T-helper 9 cell (primary cell): ENCODE data around the gene STK35.
A peak's percentile ranks its signal among the peaks of the same experiment; 100 is the strongest.
"Not testable (repeated sequence)": the region's sequence is repeated elsewhere in the genome, so short reads cannot be mapped to it uniquely, and the experiment has no call there.

Experiments
- DNase-seq: peaks from one replicate; pipeline ENCODE4 v3.0.0-alpha.2; 2020

Gene STK35

DNA sequence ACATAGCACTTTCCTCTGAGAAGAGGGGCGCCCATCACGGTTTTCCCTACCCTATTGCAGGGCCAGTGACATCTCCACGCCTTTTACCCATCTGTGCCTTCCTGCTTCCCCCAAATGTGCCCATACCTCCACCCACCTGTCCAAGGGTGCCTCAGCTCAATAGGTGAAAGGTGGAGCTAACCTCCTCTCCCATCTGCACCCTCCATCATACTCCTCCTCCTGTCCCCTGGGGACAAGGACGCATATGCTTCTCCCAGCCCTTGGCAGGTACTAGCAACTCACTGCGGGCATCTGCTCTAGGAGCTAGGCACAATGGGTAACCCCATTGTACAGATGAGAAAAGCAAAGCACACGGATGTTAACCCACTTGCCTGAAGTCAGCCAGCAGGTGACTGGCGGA lies 62.8 kb downstream of the STK35 start:
- no peak for DNase-seq

DNA sequence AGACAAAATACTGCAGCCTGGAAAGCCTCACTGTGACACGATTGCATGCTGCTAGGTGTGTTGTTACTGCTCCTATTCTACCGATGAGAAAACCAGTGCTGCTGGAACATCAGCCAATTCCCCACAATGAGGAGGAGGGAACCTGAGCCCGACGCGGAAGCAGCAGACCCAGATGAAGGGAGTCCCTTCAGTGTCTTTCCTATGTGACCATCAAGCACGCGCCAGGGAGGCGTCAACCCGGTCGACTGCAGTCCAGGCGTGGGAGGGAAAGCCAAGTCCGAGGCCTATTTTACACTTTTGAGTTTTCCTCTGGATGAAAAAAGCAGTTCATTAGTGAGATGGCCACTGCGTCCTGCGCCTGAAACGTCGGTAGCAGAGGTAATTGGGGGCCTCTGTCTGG lies 63.3 kb downstream of the STK35 start:
- no peak for DNase-seq

DNA sequence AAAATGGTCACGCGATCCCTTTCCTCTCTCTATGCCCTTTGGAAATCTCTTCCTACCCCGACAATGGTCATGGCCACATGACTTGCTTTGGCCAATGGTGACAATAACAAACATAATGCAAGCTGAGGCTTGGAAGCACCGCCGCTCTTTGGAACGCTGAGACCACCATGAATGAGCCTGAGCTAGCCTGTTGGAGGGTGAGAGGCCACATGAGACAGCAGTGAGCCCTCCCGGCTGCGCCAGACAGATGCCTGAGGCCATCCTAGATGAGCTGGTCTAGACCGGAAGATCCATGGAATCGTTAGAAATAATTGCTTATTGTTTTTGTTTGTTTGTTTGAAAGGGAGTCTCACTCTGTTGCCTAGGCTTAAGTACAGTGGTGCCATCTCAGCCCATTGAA lies 64.2 kb downstream of the STK35 start:
- DNase-seq = no peak

DNA sequence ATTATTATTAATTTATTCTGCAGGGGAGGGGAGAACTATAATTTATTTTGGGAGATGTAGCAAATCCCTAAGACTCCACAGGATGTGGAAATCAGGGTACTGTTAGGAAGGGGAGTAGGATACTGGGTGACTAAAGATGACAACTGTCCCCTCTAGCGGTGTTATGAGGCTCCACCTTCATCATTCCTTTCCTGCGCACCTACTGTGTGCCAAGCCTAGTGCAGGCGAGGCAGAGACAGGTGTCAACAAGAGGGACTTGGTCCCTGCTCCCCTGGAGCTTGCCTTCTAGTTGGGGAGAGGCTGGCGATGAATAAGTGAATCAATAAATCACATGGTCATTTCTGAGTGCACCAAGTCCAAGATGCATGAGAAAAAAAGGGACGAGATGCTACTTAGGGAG lies 65.5 kb downstream of the STK35 start:
- no peak for DNase-seq

DNA sequence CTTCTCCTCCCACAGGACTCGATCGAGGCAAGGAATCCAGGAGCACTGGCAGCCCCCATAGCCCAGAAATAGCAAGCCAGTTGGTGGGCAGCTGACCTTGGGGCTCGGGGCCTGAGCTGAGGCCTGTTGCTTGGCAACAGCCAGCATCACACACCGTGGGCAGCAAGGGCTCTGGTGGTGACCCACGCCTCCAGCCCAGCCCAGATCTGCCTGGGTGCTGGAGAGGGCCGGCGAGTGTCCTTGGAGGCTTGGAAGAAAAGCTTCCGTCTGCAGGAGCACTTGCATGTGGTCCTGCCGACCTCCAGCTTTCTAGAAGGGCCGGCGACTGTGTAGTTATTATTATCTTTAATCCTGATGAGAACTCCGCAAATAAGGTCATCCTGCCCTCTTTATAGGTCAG lies 67.3 kb downstream of the STK35 start:
- no peak for DNase-seq

DNA sequence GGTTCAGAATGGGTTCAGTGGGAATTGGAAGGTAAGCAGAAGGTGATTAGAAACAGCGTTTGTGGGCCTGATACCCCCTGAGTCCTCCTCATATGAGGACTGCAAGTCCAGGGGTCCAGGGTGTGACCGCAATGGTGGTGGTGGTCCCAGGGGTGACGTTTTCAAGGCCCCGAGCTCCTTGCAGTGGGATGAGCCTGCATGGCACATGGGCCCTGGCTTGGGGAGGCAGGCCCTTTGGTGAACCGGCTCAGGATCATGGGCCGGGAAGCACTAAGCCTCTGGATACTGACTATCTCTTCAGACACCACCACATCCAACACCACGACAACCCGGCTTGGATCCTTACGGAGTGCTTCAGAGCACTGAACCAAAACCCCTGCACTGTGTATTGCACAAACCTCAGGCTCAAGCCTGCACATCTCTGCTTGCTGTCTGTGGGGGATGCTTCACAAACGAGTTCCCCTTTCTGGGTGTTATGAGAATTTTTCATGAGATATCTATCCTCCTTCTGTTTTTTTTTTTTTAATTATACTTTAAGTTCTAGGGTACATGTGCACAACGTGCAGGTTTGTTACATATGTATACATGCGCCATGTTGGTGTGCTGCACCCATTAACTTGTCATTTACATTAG lies 67.9 kb downstream of the STK35 start:
- DNase-seq = no peak

DNA sequence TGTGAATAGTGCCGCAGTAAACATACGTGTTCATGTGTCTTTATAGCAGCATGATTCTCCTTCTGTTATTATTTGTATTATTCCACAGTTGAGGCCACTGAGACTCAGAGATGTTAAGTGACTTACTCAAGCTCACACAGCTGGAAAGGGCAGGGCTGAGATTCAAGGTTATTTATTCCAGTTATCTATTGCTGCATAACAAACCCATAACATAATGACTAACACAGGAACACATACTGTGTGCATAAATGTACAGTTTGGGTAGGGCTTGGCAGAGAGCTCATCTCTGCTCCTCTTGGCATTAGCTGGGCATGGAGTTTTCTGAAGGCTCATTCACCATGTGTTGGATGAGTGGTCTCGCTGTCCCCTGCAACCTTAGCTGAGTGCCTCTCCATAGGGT lies 68.8 kb downstream of the STK35 start:
- DNase-seq = no peak

DNA sequence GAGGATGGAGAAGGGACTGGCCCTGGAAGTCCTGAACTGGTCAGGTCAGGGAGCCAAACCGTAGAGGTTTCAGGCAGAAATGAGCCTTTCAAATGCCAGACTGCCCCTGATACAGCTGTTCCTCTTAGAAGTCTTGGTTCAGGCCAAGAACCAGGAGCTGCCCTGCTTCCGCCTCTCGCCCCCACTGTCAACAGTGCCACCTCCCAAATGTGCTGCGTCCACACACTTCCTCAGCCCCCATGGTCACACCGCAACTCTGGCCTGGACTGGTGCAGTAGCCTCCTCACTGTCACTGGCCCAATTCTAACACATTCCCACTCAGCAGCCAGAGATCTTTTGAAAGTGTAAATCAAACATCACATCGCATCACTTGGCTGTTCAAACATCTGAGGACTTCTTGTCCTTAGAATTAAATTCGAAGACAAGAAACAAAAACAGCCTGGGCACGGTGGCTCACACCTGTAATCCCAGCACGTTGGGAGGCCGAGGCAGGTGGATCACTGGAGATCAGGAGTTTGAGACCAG lies 69.7 kb downstream of the STK35 start:
- DNase-seq = no peak

DNA sequence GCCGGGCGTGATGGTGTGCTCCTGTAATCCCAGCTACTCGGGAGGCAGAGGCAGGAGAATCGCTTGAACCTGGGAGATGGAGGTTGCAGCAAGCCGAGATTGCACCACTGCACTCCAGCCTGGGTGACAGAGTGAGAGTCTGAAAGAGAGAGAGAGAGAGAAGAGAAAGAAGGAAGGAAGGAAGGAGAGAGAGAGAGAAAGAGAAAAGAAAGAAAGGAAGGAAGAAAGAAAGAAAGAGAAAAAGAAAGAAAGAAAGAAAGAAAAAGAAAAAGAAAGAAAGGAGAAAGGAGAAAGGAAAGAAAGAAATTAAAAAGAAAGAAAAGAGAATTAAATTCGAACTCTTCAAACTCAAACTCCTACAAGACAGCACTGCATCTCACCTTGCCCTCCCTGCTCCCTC lies 70.2 kb downstream of the STK35 start:
- not testable (repeated sequence) for DNase-seq

DNA sequence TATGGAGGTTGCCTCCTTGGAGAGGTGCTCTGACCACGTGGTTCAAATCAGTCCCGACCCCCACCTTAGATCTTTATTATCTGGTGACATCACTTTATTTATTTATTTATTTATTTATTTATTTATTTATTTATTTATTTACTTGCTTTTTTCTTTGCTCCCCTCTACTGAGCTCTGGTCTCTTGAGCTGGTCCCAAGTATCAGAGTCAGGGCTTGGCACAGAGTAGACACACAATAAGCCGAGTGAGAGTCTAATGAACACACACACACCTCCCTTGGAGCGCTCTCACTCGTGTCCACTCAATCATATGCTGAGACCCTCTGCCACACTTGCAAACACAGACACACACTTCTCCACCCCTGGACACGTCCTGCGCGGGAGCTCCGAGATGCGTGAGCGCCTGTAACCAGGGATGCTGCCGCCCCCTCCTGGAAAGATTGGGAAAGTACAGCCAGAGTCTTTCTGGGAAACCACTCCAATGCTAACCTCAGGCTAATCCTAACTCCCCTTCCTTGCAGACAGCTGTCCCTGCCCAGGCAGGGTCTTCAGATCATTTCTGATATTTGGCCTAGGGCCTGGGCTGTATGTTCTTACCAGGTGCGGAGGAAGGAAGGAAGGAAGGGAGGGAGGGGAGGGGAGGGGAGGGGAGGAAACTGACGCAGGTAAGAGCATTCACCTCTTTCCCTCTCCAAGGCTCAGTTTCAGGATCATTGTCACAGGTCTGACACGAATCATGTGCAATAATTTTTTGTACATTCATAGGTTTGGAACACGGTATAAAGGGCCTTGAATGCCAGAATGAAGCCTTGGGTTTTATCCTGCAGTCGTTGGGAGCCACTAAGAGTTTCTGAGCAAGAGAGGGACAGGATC lies 70.9 kb downstream of the STK35 start:
- DNase-seq = peak; percentile 54

DNA sequence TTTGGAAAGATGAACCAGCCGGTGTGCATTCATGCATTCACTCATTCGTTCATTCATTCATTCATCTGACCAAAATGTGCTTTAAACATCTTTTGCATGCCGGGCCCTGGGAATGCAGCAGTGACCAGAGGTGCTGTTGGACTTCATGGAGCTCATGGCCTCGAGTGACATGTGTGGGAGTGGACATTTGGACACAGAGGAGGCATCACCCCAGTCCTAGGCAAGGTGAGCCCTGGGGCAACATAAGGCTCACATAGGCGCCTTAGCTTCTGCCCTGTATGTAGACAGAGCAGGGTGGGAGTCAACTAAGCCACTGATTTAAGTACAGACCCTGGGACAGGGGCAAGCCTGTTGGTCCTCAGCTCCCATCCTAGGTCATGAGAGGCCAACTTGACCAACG lies 71.6 kb downstream of the STK35 start:
- DNase-seq = no peak

DNA sequence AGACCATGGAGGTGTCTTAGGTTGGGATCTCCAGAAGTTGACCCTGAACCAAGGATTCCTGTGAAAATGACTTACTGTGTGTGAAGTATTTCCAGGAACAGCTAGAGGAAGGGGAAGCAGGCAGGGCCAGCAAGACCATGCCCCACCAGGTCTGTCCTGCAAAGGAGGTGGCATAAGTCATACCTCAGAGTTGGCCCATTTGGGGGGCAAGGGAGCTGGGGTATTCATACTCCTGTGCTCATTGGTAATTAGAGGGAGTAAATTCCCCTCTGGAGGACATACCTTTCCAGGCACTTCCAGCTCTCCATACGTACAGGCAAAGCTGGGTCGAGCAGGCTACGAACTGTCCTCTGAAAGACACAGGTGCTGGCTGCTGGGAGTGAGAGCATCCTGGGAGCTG lies 72.4 kb downstream of the STK35 start:
- DNase-seq = no peak

DNA sequence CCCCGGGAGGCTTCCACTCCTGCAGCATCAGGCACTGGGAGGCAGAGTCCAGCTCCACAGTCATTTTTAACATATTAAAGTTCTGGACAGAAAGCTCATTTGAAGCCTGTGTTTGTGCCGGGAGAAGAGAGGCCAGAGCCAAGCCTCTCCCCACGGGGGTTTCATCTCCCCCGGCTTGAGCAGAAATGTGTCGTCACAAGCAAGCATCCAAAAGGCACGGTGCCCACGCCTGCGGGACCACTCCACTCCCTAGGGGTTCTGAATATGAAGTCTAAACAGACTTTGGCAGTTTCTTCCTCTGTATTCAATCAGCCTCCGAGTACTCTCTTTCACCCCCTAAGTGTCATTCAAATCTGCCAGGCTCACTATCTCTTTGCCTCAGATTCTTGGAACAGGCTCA lies 75.3 kb downstream of the STK35 start:
- DNase-seq = no peak

DNA sequence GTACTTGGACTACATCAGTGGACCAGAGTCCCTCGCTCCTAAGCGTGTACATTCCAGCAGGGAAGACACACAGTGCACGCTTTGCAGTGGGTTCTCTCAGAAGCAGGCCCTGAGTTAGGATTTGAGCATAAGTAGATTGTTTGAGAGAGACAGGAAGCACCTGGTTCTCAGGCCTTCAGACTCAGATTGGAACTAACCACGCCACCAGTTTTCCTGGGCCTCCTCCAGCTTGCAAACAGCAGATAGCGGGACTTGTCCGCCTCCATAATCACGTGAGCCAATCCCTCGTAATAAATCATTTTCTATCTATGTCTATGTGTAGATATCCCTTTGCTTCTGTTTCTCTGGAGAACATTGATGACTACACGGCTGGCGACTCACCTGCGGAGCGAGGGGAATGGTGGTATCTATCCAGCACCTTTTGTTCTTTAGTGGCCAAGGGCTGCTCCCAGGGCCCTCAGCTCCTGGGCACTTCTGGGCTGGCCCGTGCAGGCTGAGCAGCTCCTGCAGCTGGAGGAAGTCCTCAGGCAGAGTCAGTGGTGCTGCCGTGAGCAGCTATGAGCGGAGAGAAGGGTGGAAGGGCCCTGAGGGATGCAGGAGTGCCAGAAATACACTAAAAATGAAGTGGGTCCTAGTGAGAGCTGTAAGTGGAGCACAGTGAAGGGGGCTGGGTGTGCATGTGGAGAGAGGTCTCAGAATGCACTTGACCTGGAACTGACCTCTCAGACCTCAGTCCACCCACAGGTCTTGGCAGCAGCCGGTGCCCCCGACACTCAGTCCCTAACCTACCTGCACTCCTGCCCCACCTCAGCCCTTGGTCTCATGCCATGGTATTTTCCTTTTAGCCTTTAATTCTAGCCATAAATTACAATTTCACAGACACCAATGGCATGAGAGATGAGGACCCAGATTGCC lies 76.9 kb downstream of the STK35 start:
- no peak for DNase-seq

DNA sequence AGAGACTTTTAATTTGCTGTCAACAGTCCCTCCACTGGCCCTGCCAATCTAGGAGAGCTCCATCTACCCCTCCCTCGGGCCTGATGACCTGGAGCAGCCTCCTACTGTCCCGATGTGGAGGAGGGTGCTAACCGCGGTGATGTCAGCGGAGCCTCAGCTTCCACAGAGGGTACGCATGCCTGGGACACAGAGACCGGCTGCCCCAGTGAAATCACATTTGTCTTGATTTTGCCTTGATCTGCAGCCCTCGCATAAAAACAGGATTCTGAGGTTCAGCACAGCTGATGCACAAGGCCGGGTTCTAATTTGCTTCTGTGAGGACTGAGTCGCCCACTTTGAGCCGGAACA lies 77.6 kb downstream of the STK35 start:
- DNase-seq = no peak

DNA sequence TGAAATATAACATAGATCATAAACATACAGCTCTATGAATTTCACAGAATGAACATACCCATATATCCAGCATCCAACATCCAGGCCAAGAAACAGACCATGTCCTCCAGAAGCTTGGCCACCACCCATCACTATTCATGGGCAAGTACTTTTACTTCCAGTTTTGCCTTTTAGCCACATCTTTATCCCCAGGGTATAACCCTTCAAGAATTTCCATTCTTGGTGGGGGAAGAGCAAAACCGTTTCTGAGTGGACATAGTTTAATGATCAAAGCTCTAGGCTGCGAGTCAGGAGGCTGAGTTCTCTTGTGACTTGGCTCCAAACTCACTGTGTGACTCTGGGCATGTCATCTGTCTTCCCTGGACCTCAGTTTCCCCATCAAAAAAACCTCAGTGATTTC lies 78.3 kb downstream of the STK35 start:
- DNase-seq = no peak

DNA sequence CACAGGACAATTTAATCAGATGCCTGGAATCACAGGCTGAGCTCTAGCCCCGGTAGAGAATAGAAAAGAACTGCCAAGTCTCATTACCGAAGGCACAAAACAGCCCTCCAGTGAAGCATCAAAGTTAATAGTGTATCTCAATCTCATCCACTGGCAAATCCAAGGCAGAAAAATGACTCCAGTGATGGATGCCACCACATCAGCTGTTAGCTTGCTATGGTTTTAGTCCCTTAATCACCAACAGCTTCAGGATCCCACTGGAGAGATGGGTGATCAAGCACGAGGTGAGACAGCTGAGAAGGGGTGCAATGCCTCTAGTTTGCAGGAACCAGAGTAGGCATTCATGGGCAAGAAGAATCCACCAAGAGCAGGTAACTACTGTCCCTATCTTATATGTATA lies 81.8 kb downstream of the STK35 start:
- no peak for DNase-seq

DNA sequence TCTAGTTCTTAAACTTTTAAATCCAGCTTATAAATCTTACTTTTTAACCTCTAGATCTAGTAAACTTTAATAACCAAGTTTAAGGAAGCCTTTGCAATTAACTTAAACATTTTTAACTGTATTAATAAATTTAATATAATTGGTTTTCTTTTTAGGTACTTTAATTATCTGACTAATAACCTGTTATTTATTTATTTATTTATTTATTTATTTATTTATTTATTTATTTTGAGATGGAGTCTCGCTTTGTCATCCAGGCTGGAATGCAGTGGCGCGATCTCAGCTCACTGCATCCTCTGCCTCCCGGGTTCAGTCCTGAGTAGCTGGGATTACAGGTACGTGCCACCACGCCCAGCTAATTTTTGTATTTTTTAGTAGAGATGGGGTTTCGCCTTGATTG lies 83.3 kb downstream of the STK35 start:
- not testable (repeated sequence) for DNase-seq

DNA sequence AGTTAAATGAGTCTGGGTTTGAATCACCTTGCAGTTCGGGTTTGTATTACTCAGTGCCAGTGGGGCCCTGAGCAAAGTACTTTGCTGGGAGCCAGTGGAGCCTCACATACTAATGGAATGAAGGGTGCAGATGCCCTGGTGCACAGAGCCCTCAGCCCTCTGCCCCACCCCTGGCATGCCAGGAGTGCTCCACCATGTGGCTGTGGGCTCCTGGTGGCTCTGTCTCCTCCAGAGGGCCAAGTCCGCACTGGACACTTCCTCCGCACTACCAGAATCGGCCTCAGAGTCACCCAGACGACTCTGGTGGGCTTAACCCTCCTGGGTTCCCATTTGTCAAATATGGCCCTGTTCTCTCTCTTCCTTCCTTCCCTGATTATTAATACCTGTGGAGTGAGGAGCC lies 94.0 kb downstream of the STK35 start:
- DNase-seq = no peak

DNA sequence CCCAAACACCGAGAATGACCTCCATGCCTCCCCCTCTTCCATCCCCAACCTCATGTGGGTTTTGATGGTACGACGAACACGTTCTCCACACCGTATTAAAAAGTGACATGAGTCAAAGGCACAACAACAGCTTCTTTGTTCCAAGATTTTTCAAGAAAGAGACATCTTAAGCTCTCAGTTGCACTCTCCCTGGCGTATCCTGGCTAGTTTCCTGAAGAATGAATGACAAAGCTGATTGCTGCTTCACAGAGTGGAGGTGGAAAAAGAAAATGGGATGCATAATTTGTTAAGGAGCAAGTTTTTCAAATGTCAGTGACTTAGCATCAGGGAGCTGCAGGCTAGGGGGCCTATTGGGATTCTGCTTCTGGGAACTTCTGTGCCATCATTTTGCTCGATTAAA lies 95.5 kb downstream of the STK35 start:
- no peak for DNase-seq
